Ureter (tissue), 1 donor: ENCODE measurements around the gene PCTP. TPM values are rescaled to one million over a fixed set of nuclear protein-coding genes. Genes with fewer than 3 reads are reported as not detected.

Source experiments
- DNase-seq: peaks from one replicate; pipeline ENCODE4 v3.0.0-alpha.2; 2020; ENCODE audit warnings: low spot score
- total RNA-seq: library from RNA; stranded (reverse); gene quantifications from one replicate; pipeline ENCODE4 v1.2.4, GENCODE V29; 2023
- donor health status: DM: yes; HTN: yes; CAD: no.

Gene PCTP
- 33.9 TPM for total RNA-seq

DNA sequence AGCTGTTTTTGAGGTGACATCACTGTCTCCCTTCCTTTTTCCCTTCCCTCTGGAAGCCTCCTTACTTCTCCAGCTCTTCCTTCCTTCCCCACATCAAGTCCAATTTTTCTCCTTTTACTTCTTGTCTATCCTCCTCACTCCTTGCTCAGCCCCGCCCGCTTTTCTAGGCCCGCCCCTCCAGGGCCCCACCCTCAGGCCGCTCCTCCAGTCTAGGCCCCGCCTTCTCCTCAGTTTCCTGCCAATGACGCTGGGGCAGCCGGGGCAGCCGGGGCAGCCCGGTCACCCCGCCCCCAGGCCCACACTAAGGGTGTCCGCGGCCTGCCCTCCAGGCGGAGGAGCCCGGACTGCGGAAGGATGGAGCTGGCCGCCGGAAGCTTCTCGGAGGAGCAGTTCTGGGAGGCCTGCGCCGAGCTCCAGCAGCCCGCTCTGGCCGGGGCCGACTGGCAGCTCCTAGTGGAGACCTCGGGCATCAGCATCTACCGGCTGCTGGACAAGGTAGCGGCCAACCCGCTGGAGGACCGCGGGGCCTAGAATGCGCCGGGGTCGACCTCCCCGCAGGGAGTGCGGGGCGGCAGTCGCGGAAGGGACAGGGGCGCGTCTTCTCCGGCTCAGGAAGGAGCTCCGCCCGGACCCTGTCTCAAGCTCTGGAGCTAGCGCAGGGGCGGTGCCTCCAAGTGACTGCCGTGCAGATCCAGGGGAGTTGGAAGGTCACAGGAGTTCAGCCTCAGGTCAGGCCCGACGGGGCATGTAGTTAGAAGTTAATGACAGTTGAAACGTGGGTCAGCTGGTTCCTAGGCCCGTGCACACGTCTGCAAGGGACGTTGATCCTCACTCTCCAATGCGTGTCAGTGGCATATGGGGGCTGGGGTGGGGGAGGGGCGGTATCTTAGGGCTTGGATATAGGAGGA lies at the start of gene PCTP:
Gene PCTP (plus strand): TSS at position 302 of the 908 bp plus-strand sequence. CDS start 53 bp downstream, at position 355.
- DNase-seq = peak; percentile 96

- no peak for DNase-seq
These were observed 48.7 kb upstream of the PCTP start for GRCh38 chr17:55702150-55702549.

DNA sequence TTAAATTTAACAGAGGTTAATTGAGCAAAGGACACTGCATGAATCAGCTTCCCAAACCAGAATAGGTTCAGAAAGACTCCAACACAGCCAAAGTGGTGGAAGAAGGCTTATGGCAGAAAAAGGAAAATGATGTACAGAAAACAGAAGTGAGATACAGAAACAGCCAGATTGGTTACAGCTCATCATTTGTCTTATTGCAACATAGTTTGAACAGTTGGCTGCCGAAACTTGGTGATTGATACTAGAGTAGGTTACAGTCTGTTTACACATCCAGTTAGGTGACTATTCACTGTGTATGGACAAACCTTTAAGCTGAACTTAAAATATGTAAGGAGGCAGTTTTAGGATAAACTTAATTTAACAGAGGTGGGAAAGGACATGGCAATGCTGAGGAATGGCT lies 46.5 kb upstream of the PCTP start:
- no peak for DNase-seq

DNA sequence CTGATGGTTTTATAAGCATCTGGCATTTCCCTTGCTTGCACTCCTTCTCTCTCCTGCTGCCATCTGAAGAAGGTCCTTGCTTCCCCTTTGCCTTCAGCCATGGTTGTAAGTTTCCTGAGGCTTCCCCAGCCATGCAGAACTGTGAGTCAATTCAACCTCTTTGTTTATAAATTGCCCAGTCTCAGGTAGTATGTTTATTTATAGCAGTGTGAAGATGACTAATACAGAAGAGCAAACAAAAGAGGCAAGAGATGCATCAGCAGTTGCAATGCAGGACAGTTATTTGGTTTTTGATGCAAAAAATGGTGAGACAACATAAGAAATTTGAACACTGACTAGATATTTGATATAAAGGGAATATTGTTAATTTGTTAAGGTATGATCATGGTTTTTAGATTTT lies 45.0 kb upstream of the PCTP start:
- no peak for DNase-seq

DNA sequence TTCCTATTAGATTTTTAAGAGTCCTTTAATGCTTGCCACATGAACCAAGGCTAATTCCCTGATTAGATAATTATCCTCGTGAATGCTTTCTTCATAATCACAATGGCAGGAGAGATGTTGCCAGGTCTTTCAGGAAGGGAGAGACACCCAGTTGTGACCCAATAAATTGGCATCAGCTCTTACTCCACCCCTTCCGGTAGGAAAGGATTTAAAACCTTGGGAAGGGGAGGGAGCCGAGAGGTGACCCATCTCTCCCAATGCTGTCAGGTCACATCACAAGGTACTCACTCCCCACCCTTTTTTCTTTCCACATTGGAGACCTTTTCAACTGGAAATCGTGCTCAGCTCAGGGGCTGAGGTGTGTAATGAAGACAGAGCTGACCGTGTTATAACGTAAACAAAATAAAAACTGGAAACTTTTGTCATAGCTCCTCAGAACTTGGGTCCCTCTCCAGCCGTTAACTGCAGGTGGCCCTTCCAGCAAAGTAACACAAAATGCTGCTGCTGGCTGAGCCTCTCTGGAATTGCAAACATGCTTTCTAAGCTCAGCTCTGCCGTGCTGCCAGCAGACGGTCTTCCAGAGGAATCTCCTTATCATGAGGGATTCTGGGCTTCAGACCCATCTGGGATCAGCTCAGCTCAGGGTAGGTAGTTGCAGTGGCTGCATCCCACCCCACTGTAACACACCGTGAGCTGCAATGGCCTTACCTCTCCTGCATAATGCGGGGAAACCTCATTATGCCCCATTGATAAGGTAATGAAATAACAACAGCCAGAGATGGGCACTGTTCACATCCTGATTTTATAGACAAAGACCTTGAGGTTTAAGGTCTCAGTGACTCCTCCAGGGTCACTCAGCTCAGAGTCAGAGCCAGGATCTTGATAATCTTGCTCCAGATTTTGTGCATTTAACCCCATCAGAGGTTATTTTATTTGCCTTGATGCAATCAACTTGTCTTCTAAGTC lies 43.8 kb upstream of the PCTP start:
- DNase-seq = no peak

GRCh38 chr17:55708175-55708974 lies 42.5 kb upstream of the PCTP start:
- no peak for DNase-seq

GRCh38 chr17:55709440-55709839 lies 41.4 kb upstream of the PCTP start:
- DNase-seq = no peak

GRCh38 chr17:55709984-55710383 lies 40.9 kb upstream of the PCTP start:
- no peak for DNase-seq

DNA sequence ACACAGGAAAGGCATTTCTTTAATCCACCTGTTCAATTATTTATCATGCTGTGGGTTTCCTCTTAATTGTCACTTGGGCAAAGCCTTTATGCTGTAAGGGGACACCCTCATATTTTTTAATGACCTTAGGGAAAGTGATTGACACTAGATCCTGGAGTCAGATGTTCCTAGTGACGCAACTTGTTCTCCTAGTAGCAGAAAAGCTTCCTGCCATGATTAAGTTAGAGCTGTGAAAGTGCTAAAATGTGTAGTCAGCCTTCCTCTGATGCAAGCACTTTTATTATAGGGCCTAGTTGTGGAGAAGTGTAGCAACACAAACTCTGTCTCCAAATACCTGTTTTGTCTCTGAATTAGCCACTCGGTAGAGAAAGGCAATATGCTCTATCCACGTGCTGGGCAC lies 40.4 kb upstream of the PCTP start:
- DNase-seq = no peak

GRCh38 chr17:55710829-55711496 lies 39.9 kb upstream of the PCTP start:
- DNase-seq = no peak

- no peak for DNase-seq
These were observed 33.4 kb upstream of the PCTP start for GRCh38 chr17:55717432-55717831.

DNA sequence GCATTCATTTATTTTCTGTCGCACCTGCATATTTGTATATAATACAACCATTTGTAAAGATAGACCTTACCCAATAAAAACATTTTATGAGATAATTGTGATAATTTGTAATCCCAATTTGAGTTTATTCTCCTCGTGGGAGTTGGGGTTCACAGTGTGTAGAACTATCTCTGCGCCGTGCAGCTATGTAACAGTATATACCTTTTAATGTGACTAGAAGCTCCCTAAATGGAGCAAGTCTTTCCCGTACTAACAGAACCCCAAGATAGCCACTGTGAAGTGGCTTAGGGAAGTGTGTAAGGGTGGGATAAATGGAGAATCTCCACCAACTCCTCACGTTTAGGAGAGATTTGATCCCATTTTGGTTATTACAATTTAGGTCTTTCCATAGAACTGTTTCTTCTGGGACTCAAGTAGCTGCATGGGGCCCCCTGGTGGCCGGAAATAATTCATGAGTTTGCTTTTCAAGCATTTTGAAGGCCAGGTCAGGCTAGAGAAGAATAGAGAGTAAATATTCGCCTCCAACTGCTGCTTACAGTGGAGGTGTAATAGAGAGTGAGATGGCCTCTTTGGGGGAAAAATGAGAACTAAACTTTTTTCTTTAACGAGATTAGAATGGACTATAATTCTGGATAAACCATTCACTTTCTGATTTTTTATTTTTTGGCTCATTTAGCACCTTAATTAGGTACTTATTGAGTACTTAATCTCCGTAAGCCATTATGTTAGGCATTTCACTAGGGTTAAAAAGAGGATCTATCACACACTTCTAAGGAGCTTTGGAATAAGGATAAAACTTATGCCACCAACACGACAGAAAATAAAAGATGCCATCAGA lies 32.7 kb upstream of the PCTP start:
- DNase-seq = peak; percentile 86

DNA sequence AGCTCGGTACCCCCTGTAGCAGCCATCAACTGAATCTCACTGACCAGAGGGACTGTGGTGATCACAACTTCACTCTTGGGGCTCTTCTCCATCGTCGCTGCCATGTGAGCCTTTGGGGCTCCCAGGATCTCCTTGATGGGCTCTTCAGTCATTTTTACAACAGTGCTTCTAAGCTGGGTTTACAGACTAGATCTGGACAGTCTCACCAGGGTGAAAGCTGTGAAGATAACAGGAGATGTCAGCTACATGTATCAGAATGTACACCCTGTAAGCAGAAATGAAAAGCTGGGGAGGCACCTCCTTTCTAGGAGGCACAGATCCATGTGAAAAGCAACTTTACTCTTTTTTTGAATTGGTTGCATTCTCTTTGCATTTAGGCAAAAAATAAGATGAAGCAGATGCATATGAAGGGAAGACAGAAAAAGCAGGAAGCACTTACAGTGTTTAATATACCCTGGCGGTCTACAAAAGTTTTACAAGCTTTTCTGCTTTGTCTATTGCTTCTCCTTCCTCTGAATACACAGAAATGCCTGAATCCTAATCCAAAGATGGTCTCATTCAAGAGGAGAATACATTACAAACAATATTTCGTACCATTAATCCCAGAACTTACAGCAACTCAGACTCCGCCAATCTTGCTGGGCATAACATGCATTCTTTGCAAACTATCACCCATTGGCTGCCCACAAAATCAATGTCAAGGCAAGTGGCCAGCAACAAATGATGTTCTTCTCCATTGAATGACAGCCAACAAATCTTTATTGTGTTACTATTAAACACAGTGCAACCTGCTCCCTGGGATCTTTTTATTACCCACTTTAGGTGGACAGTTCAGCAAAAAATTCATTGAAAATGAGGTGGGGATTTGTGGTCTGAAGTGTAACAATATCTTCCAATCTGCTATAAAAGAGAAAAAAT lies 29.7 kb upstream of the PCTP start:
- no peak for DNase-seq

DNA sequence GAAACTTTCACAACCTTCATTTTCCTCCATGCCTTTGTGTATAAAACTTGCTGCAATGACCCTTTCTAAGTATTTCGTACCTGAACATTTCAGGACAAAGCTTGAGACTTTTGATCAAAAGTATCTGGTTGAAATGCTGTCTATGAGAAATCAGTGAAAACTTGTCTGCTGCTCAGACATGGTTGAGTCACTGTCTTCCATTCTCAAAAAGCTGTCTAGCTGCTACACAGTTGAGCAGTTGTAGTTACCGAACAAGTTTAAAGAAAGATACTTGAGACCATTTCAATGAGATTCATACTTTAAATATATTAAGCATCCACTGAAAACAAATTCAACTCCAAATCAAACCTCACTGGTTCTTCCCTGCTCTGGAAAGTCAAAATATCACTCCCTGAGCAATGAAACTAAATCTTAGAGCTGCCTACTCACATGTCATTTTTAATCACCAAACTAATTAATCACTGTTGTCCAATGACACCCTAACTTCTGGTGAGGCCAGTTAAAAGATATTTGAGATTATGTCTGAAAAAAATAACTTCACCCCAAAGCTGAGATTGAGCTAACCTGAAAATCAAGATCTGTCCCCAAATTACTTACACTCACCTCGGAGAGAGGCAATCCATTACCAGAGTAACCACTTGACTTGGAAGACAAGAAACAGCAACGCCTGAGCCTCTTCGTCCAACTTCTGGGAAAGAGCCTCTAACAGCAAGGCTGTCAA lies 28.7 kb upstream of the PCTP start:
- DNase-seq = no peak

DNA sequence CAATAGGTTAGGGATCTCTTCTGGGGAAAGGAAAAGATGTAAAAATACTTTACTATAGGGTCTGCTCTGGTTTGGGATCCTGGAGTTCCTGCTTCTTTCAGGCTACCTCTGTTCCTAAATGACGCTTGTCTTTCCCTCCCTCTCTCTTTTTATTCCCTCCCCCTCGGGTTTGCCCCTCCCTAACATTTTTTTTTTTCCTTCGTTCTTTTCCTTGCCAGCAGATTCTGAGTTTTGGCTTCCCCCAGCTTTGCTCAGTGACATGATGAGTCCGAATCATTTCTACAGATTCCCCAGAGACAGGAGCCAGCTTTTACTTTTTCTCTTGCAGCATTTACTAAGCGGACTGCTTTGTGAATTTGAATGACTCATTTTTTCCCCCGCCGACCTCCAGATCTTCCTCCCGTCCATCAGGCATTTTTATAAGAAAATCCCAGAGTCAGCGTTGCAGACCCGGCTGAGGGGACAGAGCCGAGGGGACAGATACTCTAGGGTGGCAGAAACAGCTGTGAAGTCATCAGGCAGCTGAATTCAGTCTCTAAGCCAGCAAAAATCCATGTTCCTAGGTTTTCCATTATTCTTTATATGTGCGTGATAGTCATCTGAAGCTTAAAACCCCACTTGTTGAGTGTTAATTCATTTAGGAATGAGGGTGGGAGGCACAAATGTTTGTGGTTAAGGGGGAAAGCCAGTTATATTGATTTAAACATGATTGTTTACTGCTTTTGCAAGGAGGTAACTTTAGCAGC lies 27.9 kb upstream of the PCTP start, which contains the start of gene TMEM100:
Gene TMEM100 (minus strand): TSS at position 123 of the 746 bp plus-strand sequence. CDS start 1,794 bp downstream, outside the sequence.
- DNase-seq = peak; percentile 47

DNA sequence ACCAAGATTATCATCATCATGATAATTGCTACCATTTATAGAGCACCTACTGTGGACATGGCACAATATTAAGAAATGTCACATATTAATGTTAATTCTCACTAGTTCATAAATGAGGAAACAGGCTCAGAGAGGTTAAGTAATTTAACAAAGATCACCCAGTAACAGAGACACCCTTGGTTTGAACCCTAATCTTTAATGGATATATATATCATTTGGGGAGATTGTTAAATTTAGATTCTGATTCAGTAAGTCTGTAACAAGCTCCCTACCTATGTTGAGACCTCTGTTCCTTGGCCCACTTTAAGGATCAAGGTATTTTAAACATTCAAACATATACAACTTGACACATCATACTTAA lies 27.4 kb upstream of the PCTP start:
- DNase-seq = no peak

DNA sequence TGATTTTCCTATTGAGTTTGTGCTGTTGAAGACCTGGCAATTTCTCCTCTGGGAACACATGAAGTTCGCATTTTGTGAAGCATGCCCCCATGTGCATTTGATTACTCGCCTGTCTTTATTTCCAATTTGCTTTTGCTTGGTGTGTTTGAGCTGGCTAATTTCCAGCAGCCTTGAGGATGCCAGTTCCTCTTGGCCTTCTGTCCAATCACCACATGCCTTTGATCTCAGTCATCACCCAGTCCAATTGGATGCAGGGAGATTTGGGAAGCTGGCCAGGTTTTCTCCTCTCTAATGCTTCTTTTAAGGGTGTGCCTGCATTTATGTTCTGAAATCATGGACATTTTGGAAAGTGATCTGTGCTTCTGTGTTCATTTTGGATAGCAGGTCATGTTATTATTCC lies 24.4 kb upstream of the PCTP start:
- DNase-seq = peak; percentile 70

GRCh38 chr17:55727275-55727674 lies 23.6 kb upstream of the PCTP start:
- DNase-seq = no peak
